Measurements from ENCODE around the gene NHERF1.

DNA sequence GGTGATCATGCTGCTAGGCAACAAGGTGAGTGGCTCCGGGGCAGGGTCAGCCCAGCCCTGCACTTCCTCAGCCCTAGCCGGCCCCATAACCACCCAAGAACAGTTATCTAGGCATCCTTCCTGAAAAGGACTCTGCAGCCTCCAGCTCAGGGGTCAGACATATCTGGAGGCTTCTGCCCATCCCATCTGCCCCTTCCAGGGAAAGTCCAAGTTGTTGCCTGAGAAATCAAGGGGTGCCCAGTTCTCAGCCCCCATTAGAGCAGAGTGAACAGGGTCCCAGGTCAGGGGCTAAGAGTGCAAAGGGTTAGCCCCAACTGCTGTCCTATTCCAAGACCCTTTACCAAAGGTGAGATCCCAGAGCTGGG is 4.1 kb upstream of the NHERF1 start:
- TF ChIP-seq POLR2A (IDR thresholded peaks at IDR 0.05; ENCODE audit: low read depth, low read length) (no peak), POLR2AphosphoS5 (IDR thresholded peaks at IDR 0.05; ENCODE audit: low read depth, low read length) (no peak), TAF1 (IDR thresholded peaks at IDR 0.05; ENCODE audit: borderline replicate concordance, low read depth, low read length) (no peak)

All from GM12892 (cell line).